Right lung (tissue), 5 donors: ENCODE measurements around the gene CTNNBL1. TPM values are rescaled to one million over a fixed set of nuclear protein-coding genes. Genes with fewer than 3 reads are reported as not detected.
"Not testable (repeated sequence)": the region's sequence is repeated elsewhere in the genome, so short reads cannot be mapped to it uniquely, and the experiment has no call there.

ENCODE experiments used
- DNase-seq, 2 donors: peaks; one replicate each; pipeline ENCODE4 v3.0.0-alpha.2; 2013
- polyA plus RNA-seq, 5 donors: library from polyadenylated mRNA; unstranded; fragments of 120-200 nt; gene quantifications; one replicate each; pipeline versions ENCODE4 v1.2.1 to v1.2.3, GENCODE V29; 2013; ENCODE audit warnings: inconsistent platforms in 1 of 5, low replicate concordance in 1 of 5; ENCODE audit not compliant: insufficient read length in 5 of 5, insufficient read depth in 1 of 5

The CTNNBL1 gene
- polyA plus RNA-seq, 5 donors, result 45.6 to 59.7 (median 51.3) TPM

DNA sequence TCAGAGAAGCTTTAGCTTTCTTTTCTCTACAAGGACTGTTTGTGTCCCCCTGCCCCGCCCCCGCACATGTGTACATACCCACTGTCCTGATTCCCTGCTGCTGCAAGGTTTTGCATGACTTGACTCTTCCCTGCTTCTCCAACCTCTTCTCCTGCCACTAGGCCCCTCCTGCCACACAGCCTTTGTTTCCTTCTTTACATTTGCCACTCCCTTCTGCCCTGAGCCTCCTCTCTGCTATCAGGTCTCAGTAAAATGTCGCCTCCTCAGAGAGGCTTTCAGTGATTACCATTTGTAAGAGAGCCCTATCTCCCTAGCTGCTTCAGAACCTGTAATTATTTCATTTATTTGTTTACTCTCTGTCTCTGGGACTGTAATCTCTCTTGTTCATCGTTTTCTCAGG, 152.7 kb downstream of the CTNNBL1 start:
- DNase-seq, result no peak

DNA sequence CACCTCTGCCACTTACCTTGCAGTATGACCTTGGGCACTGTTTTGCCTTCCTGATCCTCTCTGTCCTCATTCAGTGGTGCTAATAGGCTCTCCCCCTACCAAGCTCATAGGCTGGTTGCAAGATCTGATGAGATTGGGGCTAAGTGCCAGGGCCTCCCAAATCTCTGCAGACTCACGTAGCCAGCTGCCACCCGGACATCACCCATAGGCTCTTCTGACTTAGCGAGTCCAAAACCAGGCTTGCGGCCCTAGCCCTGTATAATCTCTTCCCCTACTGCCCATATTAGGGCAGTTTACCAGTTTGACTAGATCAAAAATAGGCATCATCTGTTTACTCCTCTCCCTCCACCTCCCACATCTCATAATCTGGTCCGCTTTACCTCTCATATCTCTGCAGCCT, 154.9 kb downstream of the CTNNBL1 start:
- no peak for DNase-seq

DNA sequence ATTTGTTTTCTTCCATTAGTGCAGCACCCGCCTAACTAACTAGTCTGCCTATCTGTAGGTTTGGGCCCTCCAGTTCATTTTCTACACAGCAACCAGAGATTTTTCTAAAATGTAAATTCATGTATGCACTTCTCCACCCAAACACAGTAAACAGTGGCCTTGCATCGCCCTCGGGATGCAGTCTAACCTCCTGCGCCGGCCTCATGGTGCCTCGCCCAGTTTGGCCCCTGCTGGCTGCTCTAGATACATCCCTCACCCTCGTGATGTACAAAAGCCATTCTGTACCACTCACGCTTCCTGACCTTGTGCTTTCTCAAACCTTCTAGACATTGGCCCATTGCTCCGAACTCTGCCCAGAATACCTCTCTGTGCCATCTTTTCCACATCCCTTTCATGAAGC, 155.3 kb downstream of the CTNNBL1 start:
- DNase-seq, result no peak

DNA sequence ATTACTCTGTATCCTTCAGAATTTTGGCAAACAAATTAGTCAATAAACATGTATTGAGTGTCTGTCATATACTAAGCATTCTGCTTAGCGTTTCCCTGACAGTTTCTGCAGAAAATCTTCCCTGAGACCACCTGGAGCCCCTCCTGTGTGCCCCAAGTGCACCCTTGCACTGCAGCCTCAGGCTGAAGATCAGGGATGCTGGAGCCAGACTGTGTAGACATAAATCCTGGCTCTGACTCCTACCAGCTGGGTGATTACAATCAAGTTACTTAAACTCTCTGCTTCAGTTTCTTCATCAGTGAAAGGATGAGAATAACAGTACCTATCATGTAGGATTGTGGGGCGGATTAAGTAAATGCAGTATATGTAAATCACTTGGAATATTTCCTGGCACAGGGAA, 155.7 kb downstream of the CTNNBL1 start:
- DNase-seq, result no peak

DNA sequence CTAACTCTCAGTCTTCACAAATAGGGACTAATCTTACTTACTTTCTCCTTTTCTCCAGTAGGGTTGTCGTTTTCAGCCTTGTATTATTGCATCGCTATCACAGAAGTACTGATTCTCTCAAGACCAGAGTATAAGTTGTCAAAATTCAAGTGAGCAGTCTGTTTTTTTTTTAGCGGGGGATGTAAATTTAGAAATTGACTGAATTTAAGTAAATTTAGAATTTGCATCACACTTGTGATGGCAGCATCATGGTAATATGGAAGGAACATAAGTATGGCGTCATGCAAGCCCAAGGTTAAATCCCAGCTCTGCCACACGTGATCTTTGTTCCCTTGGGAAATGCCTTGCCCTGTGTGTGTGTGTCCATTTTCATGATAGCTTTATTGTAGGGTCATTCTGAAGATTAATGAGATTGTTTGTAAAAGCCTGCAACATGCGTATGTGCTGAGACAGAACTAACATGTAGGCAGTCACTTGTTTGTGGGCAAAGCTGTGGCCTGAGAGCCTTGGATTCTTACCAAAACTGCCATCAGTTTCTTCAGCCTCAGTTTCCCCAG, 156.3 kb downstream of the CTNNBL1 start:
- no peak for DNase-seq

DNA sequence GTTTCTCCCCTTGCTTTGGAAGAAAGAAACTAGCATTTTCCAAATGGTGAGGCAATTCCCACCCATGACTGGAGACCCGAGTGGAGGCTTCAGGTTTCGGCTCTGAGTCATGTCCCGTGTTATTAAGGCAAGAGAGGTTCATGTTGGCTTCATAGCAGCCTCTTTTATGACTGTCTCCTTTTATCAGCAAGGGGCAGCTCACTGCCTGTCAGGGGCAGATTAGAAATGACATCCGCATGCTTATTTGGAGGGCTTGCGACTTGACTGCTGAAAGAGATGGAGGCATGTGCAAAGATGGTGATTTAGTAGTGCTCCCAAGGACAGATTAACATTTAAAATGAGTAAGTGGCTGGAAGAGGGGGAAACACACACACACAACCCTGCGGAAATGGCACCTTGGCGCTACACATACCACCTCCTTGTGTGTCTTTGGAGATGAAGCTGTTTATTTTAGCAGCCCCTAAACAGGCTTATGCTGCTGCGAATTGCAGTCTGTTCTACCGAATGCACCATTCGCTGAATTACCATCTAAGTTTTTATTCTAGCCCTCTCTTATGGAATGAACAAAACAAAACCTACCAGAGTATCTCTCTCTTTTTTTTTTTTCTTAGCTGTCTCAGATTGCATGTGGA, 157.0 kb downstream of the CTNNBL1 start:
- DNase-seq, result no peak

DNA sequence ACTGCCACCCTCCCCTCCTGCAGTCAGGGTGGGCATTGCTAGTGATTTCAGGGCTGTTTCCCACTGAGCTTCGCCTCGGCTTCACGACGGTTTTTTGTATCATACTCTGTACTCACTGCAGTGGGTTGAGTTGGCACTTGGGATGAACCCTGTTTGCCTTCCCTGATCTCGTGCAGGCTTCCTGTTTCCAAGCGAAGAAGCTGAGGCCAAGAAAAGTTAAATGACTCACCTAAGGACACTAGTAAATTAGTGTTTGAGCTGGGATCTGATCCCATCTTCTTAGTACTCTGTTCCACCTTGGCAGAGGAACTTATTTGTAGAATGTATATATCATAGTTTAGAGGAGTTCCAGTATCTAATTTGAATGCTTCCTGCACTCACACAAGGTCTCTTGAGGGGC, 158.8 kb downstream of the CTNNBL1 start:
- DNase-seq, result no peak

DNA sequence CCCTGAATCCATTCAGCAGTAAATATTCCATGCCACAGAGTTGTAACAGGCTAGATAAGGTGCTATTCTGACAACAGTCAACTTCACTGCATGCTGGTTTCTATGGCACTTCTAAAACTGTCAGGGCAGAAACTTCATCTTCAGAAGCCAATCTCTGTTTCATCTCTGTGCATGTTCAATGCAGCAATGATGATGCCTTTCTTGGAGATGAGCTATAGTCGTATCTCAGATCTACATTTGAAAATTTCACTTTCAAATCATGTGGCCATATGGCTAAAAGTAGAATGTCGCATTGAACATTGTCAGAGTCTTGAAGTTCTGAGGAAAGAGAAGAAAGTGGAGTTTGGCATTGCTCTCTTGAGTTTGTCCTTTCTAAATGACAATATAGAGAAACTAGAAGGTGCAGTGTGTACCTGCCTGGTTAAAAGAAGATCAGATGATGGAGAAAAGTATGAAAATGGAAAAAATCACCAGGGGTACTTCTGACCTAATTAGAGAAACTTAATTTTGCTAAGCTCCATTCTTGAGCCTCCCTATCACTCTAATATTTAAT, 160.1 kb downstream of the CTNNBL1 start:
- DNase-seq, result no peak

DNA sequence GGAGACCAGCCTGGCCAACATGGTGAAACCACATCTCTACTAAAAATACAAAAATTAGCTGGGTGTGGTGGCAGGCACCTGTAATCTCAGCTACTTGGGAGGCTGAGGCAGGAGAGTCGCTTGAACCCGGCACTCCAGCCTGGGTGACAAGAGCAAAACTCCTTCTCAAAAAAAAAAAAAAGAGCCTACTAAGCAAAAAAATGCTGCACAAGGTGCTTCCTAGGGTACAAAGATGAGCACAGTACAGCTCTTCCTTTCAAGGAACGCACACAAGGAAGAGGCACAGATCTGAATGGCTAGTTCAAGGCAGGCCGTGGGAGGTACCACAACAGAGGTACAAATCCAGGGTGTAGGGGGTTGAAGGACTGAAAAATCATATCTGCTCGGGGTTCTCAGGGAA, 162.2 kb downstream of the CTNNBL1 start:
- DNase-seq, result not testable (repeated sequence)

DNA sequence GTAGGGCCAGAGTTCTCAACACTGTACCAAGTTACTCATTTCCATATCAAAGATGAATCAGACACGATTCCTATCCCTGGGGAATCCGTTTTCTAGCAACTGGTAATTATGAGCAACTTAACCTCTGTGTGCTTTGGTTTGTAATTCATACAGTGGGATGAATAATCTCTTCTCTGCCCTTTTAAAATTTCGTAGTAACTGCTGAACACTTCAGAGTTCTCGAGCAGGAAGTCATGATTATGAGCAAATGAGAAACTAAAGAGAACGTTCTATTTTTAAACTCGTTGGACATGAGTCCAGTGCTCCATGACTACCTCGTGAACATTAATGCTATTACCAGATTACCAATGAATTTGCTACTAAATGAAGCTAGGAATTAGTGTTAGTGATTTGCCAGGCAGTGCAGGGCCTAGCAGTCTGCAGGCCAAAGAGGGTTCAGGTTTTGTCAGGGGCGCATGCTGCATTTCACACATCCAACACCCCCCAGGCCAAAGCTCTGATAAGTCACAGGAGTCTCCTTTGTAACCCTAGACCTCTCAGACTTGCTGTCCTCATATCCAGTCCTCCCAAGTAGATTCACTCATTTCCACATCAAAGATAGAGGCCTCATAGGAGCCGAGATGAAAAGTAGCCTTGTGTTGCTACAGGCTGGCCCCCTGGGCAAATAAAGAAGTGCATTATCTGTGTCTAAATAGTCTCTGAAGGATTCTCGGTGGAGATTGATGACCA, 163.3 kb downstream of the CTNNBL1 start:
- DNase-seq, result no peak

DNA sequence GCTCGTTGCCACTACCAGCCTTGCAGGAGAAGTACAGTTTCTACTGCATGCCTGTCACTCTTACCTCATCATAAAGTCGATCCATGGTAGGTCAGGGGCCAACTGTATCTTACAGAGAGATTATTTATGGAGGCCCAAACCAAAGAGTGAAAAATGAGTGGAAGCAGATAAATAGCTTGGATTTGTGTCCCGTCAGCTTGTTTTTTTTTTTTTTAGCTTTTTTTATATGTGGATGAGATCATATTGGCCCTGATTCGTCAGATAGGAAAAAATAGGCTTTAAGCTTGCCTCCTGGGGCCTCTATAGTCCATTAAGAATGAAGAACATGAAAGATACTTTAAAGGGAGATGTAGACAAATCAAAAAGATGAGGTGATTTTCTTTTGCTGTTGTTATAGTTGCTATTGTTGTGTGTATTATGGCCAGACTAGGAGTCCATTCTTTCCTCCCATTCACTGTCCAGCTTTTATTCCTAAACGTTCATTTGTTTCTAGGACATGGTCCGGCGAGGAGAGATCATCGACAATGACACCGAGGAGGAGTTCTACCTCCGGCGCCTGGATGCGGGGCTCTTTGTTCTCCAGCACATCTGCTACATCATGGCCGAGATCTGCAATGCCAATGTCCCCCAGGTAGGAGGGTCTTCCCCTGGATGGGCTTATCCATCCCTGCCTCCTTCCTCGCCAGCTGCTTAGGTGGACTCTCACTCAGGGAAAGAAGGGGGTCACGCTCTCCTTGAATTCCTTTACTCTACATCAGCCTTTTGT, 165.8 kb downstream of the CTNNBL1 start:
- DNase-seq, result no peak

DNA sequence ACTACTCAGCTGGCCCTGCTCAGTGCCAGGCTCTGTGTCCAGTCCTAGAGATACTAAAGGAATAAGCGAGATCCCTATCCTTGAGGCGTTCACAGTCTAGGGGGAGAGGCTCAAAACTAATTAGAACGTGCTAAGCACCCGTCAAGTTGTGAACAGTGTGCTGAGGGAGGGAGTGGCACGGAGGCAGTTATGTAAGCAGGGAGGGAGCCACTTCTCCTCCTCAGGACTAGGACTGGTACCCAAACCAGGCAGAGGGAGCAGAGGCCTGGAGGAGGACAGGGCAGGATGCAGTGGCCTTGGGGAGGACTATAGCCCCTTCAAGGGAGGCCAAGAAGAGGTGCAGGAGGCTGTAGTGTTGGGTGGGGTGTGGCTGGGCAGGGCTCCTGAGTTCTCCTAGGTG, 169.5 kb downstream of the CTNNBL1 start:
- DNase-seq, result no peak

DNA sequence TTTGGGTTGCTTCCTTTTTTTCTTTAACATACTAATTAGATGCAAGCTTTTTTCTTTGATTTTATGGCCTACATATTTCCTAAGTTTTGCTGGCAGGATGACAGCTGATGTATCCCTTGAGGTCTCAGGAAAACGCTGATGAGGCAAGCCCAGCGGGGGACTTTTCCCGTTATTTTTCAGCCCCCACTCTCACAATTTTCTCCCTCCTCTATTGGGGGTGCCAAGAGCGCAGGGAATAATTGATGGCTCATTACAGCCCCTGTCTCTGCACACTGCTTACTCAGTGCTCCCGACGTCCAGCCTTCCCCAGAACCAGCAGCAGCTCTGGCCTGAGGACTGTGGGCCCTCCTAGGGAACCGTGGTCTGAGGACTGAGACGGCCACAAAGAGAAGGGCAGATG, 170.5 kb downstream of the CTNNBL1 start:
- DNase-seq, result peak; percentile 47 to 59

DNA sequence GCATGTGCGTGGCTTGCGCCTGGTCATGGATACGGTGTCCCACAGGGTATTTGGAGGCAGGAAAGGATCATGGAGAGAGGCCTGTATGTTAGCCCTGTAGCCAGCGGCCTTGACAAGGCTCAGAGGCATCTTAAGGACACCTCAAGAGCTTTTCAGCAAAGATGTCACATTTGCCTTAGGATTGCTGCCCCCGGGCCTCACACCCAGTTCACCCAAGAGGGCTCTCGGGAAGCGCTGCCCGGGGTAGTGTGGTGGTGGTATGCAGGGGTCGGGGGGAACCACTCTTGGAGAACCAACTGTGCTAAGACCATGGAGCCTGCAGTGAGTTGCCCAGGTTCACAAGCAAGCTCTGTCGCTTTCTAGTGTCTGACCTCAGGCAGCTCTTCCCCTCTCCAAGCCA, 172.2 kb downstream of the CTNNBL1 start:
- DNase-seq, result no peak

DNA sequence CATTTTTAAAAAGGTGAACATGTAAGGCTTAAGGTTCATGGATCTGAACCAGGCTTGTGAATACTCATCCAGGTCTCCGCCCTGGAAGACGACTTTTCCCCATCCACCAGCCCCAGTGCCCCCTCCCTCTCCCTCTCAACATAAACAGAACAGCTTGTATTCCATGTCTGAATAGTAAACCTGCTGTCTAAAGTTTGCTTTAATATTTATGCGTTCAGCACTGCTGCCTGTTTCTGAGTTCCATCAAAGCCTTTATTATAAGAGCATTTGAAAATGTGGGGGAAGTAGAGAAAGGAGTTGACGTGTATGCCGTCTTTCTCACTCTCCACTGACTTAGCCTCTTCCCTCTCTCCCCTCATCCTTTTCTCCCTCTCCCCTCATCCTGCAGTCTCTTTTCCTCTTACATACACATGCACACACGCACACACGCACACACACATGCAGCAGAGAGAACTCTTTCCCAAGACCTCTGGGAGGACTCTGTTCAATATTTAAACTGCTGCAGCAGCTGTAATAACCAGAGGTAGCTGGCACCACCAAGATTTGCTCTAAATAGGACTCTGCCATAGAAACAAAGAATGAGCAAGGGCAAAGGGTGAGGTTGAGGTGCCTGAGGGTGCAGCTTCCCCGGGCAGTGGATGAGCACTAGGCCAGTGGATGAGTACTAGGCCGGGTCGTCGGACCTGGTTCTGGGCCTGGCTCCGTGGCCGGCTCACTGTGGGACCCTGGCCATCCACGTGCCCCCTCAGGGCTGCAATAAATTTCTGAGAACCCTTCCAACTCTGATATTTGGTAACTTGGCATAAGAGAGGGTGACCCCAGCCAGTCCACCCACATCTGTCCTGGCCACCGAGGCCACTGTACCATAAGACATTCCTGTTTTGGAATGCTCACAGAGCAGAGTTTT, 173.7 kb downstream of the CTNNBL1 start:
- no peak for DNase-seq

DNA sequence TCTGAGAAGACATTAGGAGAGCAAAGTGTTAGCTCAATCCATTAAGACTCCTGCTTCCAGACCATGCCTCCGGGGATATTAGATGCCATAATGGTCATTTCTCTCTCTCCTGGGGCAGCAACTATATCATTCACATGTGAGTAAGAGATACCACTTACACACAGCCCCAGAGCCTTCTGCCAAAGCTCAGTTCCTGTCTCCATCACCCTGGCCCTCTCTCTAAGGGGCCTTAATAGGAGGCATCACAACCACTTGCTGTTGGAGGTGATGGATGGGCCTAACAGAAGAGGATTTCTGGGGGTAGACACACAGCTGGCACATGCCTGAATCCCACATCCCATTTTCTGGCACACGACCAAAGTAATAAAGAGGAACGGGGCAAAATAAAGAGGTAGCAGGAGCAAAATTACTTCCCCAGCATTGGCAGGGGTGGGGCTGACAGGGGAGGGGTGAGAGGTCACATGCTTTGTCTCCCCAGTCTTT, 175.1 kb downstream of the CTNNBL1 start:
- DNase-seq, result no peak

DNA sequence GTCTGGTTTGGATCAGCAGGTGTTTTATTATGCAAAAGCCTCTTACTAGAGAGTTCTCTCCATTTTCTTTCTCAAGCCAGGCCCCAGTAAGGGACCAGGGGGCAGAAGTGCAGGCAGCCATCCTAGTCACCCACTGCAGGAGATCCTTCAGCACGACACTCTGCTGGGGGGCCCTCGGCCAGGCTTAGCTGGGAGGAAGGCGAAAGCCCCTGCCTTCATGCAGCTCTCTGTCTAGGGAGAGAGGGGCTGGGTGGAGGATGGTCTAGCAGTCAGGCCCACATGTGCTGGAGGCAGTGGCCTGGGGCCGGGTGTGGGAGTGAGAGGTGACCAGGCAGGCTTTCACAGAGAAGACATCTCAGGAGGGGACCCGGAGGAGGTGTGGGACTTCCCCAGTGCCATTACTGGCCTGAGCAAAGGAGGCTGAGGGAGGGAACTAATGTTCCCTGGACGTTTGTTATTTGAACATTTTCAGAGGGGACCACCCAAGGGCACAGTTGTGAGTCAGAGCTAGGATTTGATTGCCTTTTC, 175.6 kb downstream of the CTNNBL1 start:
- DNase-seq, result no peak

DNA sequence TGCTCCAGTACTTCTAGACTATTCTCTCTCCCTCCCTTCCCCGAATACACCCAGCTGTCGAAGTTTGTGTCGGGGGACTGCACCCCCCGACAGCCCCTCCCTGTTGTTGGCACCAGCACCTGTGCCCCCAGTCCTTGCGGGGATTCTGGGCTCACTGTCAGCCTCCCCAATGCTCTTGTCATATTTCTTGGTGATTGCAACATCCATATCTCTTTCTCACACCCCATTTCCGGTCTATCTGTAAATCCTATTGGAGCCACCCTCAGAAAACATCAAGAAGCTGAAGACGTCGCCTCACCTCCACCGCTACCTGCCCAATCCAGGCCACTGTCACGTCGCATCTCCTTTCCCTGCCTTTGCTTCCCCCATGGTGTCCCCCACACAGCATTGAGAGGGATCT, 176.5 kb downstream of the CTNNBL1 start:
- DNase-seq, result no peak

DNA sequence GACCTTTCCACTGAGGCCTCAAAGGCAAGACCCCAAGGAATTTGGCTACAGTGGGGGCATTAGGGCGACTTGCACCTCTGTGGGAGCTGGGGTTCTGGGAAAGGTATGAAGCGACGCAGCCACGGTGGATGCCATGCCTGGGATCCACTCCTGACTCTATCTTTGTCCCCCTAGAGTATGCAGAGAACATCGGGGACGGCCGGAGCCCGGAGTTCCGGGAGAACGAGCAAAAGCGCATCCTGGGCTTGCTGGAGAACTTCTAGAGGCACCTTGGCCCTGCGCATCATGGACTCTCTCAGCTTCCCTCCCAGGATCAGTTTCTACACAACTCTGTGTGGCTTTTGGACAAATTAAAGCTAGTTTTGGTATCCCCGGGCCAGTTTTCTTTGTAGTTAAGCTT, 177.9 kb downstream of the CTNNBL1 start:
- no peak for DNase-seq

DNA sequence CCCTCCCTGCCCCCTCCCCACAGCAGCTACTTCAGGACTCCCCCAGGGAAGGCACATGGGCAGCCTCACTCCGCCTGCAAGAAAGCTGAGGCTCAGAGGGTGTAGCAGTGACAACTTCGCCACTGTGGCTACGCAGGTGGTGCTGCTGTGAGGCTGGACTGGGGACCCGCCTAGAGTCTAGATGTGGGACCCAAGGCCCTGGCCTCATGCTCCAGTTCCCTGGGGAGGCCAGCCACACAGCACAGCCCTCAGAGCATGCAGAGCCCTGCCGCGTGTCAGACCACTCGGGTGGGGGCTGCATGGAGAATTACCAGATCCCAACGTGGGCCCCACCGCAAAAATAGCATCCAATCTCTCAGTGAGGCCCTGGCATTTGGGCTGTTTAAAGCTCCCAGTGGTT, 178.3 kb downstream of the CTNNBL1 start:
- no peak for DNase-seq

DNA sequence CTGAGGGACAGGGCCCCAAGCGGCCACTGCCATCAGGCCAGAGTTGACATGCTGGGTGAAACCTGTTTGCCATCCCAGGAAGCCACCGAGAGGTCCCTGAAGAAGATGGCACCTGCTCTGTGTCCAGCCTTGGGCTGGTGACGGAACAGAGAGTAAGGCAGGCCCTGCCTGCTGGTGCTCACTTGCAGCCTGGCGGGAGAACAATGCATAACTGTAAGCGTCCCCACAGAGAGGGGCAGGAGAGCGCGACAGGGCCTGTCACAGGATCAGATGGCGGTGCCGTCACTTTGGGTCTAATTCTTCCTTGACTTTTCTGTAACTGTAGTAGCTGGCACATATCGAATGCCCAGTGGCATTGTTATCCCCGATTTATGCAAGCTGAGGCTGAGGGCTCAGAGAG, 180.1 kb downstream of the CTNNBL1 start:
- DNase-seq, result no peak
